KMS-11 (cell line): ENCODE data around the gene RSPH6A.

Experiments
- H2AFZ ChIP-seq: fragments of 200-600 bp; sonication (generic); 2 replicates; pipeline ENCODE4 v1.6.1; 2016; ENCODE audit warnings: antibody characterized with exemption, mixed run types, low read depth
- H3K27ac ChIP-seq: fragments of 200-600 bp; sonication (generic); 2 replicates; pipeline ENCODE4 v1.6.1; 2016; ENCODE audit warnings: mild to moderate bottlenecking, mixed run types
- H3K27me3 ChIP-seq: fragments of 200-600 bp; sonication (generic); 2 replicates; pipeline ENCODE4 v1.6.1; 2017; ENCODE audit warnings: mild to moderate bottlenecking, low read depth, mixed run types, moderate library complexity; ENCODE audit not compliant: insufficient read depth
- H3K36me3 ChIP-seq: fragments of 200-600 bp; sonication (generic); 2 replicates; pipeline ENCODE4 v1.6.1; 2017; ENCODE audit warnings: mild to moderate bottlenecking, mixed run types; ENCODE audit not compliant: insufficient read depth
- H3K4me1 ChIP-seq: fragments of 200-600 bp; sonication (generic); 2 replicates; pipeline ENCODE4 v1.6.1; 2016; ENCODE audit warnings: mild to moderate bottlenecking, low read depth, mixed run types; ENCODE audit not compliant: poor library complexity, severe bottlenecking
- H3K4me2 ChIP-seq: fragments of 200-600 bp; sonication (generic); 2 replicates; pipeline ENCODE4 v1.7.0; 2016; ENCODE audit warnings: mild to moderate bottlenecking, mixed run types
- H3K4me3 ChIP-seq: fragments of 200-600 bp; sonication (generic); IDR thresholded peaks from 2 replicates; pipeline ENCODE4 v1.6.1; 2017; ENCODE audit warnings: low read depth, low read length, mixed read lengths; ENCODE audit not compliant: insufficient read depth
- H3K79me2 ChIP-seq: fragments of 200-600 bp; sonication (generic); 2 replicates; pipeline ENCODE4 v1.6.1; 2016; ENCODE audit warnings: low read depth, mixed run types; ENCODE audit not compliant: insufficient read depth
- H3K9ac ChIP-seq: fragments of 200-600 bp; sonication (generic); 2 replicates; pipeline ENCODE4 v1.6.1; 2016; ENCODE audit warnings: mild to moderate bottlenecking, mixed run types
- H4K20me1 ChIP-seq: fragments of 200-600 bp; sonication (generic); 2 replicates; pipeline ENCODE4 v1.6.1; 2016; ENCODE audit warnings: mild to moderate bottlenecking, mixed run types; ENCODE audit not compliant: insufficient read depth
- CTCF ChIP-seq: fragments of 200-600 bp; sonication (generic); conservative IDR thresholded peaks from 2 replicates; pipeline ENCODE4 v1.6.1; 2017; ENCODE audit warnings: low read depth, mild to moderate bottlenecking, antibody characterized with exemption, low read length, moderate library complexity, mixed read lengths

The RSPH6A gene

GRCh38 chr19:45786533-45786894 lies 28.6 kb downstream of the RSPH6A start:
- H3K79me2 ChIP-seq: peaks cover 11% of the 10 kb centered on the region
- no peak overlapping the region for H2AFZ ChIP-seq
- no peaks in the 10 kb centered on the region for H3K27me3 ChIP-seq
- H3K4me3 ChIP-seq: no peak overlapping the region
- no peak overlapping the region for H3K27ac ChIP-seq
- peaks cover 7% of the 10 kb centered on the region; the same call in 1 of the 2 replicates for H3K36me3 ChIP-seq
- TF ChIP-seq CTCF: no peak
- no peaks in the 10 kb centered on the region for H4K20me1 ChIP-seq
- peaks cover 12% of the 10 kb centered on the region for H3K4me1 ChIP-seq
- H3K9ac ChIP-seq: no peak overlapping the region
- H3K4me2 ChIP-seq: no peak overlapping the region

- H3K4me3 ChIP-seq: no peak overlapping the region
- H3K9ac ChIP-seq: no peak overlapping the region
- H3K4me2 ChIP-seq: no peak overlapping the region
- H3K79me2 ChIP-seq: peaks cover 5% of the 10 kb centered on the region; the same call in 1 of the 2 replicates
- H3K36me3 ChIP-seq: peaks cover 6% of the 10 kb centered on the region; the same call in 1 of the 2 replicates
- no peaks in the 10 kb centered on the region for H3K27me3 ChIP-seq
- no peak for TF ChIP-seq CTCF
- H3K27ac ChIP-seq: no peak overlapping the region
- no peaks in the 10 kb centered on the region for H4K20me1 ChIP-seq
- no peak overlapping the region for H2AFZ ChIP-seq
- peaks cover 12% of the 10 kb centered on the region for H3K4me1 ChIP-seq
Observed at GRCh38 chr19:45785781-45786532, 29.2 kb downstream of the RSPH6A start.

GRCh38 chr19:45785097-45785496 lies 30.0 kb downstream of the RSPH6A start:
- H4K20me1 ChIP-seq: no peaks in the 10 kb centered on the region
- no peaks in the 10 kb centered on the region; the same call in 1 of the 2 replicates for H3K36me3 ChIP-seq

GRCh38 chr19:45784096-45784495 lies 31.0 kb downstream of the RSPH6A start:
- Histone ChIP-seq H3K4me1 (peaks cover 20% of the 10 kb centered on the region), H3K4me2 (no peak overlapping the region), H3K27ac (no peak overlapping the region), H3K9ac (no peak overlapping the region), H4K20me1 (no peaks in the 10 kb centered on the region), H3K27me3 (no peaks in the 10 kb centered on the region; the same call in 1 of the 2 replicates), H3K79me2 (no peaks in the 10 kb centered on the region), H3K4me3 (no peak overlapping the region), H3K36me3 (no peaks in the 10 kb centered on the region), H2AFZ (no peak overlapping the region)
- no peak for TF ChIP-seq CTCF

More at GRCh38 chr19:45785097-45785496, 30.0 kb downstream of the RSPH6A start:
- Histone ChIP-seq H3K4me3 (no peak overlapping the region), H3K79me2 (no peaks in the 10 kb centered on the region), H2AFZ (no peak overlapping the region), H3K4me2 (no peak overlapping the region), H3K4me1 (peaks cover 15% of the 10 kb centered on the region), H3K27ac (no peak overlapping the region), H3K9ac (no peak overlapping the region), H3K27me3 (no peaks in the 10 kb centered on the region; the same call in 1 of the 2 replicates)
- TF ChIP-seq CTCF: no peak
